SK-N-SH (cell line): ENCODE measurements around the gene FMR1NB.

Experiments
- ELF1 ChIP-seq: IDR thresholded peaks from 2 replicates; pipeline ENCODE4 v1.4.0; 2012
- EP300 ChIP-seq, 2 experiments: IDR thresholded peaks; 2 replicates each; pipeline versions ENCODE4 v1.4.0 to v1.6.1; 2012; ENCODE audit warnings: borderline replicate concordance in 1 of 2, low read depth in 1 of 2, low read length in 1 of 2
- EZH2phosphoT487 ChIP-seq: fragments of 200-600 bp; sonication (generic); IDR thresholded peaks from 2 replicates; pipeline ENCODE4 v1.6.1; 2017; ENCODE audit warnings: low read depth, mixed run types, mild to moderate bottlenecking, antibody characterized with exemption, moderate library complexity, borderline replicate concordance
- FOSL2 ChIP-seq: IDR thresholded peaks from 2 replicates; pipeline ENCODE4 v1.4.0; 2012; ENCODE audit warnings: low read depth, mild to moderate bottlenecking, moderate library complexity, borderline replicate concordance
- JUND ChIP-seq: IDR thresholded peaks from 2 replicates; pipeline ENCODE4 v1.4.0; 2012
- NFIC ChIP-seq: IDR thresholded peaks from 2 replicates; pipeline ENCODE4 v1.4.0; 2012; ENCODE audit warnings: borderline replicate concordance
- POLR2AphosphoS5 ChIP-seq: IDR thresholded peaks from 2 replicates; pipeline ENCODE4 v1.6.1; 2012; ENCODE audit warnings: low read depth, low read length
- RFX5 ChIP-seq: IDR thresholded peaks from 2 replicates; pipeline ENCODE4 v1.6.1; 2012; ENCODE audit warnings: mild to moderate bottlenecking, improper control_type of control experiment, low read length
- RXRA ChIP-seq: IDR thresholded peaks from 2 replicates; pipeline ENCODE4 v1.4.0; 2012; ENCODE audit warnings: low read depth, mild to moderate bottlenecking, borderline replicate concordance
- SIN3A ChIP-seq: IDR thresholded peaks from 2 replicates; pipeline ENCODE4 v1.6.1; 2012; ENCODE audit warnings: low read depth, mild to moderate bottlenecking, low read length, moderate library complexity, borderline replicate concordance
- TAF1 ChIP-seq: IDR thresholded peaks from 2 replicates; pipeline ENCODE4 v1.6.1; 2012; ENCODE audit warnings: low read depth, mild to moderate bottlenecking, low read length, moderate library complexity, borderline replicate concordance
- YY1 ChIP-seq: IDR thresholded peaks from 2 replicates; pipeline ENCODE4 v1.4.0; 2012; ENCODE audit warnings: low read depth, mild to moderate bottlenecking
- TF ChIP-seq, protein P1 (sequence below): fragments of 200-600 bp; sonication (generic); IDR thresholded peaks from 2 replicates; pipeline ENCODE4 v1.6.1; 2017; ENCODE audit warnings: antibody characterized with exemption, mild to moderate bottlenecking, moderate library complexity
- TF ChIP-seq, protein P2 (sequence below): IDR thresholded peaks from 2 replicates; pipeline ENCODE4 v1.6.1; 2012; ENCODE audit warnings: mild to moderate bottlenecking, low read depth, low read length, moderate library complexity

GRCh38 chrX:148024425-148025148 lies 43.5 kb downstream of the FMR1NB start:
- no peak for TF ChIP-seq JUND
- no peak for TF ChIP-seq ELF1
- TF ChIP-seq, protein P1, sequence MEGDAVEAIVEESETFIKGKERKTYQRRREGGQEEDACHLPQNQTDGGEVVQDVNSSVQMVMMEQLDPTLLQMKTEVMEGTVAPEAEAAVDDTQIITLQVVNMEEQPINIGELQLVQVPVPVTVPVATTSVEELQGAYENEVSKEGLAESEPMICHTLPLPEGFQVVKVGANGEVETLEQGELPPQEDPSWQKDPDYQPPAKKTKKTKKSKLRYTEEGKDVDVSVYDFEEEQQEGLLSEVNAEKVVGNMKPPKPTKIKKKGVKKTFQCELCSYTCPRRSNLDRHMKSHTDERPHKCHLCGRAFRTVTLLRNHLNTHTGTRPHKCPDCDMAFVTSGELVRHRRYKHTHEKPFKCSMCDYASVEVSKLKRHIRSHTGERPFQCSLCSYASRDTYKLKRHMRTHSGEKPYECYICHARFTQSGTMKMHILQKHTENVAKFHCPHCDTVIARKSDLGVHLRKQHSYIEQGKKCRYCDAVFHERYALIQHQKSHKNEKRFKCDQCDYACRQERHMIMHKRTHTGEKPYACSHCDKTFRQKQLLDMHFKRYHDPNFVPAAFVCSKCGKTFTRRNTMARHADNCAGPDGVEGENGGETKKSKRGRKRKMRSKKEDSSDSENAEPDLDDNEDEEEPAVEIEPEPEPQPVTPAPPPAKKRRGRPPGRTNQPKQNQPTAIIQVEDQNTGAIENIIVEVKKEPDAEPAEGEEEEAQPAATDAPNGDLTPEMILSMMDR, result no peak
- TF ChIP-seq TAF1, result no peak
- no peak for TF ChIP-seq YY1
- no peak for TF ChIP-seq EP300 (IDR thresholded peaks at IDR 0.05; ENCODE audit: borderline replicate concordance in 1 of 2, low read depth in 1 of 2, low read length in 1 of 2)
- TF ChIP-seq FOSL2, result no peak
- TF ChIP-seq EZH2phosphoT487, result no peak
- TF ChIP-seq SIN3A, result no peak
- TF ChIP-seq RXRA, result no peak
- no peak for TF ChIP-seq RFX5
- no peak for TF ChIP-seq POLR2AphosphoS5
- TF ChIP-seq, protein P2, sequence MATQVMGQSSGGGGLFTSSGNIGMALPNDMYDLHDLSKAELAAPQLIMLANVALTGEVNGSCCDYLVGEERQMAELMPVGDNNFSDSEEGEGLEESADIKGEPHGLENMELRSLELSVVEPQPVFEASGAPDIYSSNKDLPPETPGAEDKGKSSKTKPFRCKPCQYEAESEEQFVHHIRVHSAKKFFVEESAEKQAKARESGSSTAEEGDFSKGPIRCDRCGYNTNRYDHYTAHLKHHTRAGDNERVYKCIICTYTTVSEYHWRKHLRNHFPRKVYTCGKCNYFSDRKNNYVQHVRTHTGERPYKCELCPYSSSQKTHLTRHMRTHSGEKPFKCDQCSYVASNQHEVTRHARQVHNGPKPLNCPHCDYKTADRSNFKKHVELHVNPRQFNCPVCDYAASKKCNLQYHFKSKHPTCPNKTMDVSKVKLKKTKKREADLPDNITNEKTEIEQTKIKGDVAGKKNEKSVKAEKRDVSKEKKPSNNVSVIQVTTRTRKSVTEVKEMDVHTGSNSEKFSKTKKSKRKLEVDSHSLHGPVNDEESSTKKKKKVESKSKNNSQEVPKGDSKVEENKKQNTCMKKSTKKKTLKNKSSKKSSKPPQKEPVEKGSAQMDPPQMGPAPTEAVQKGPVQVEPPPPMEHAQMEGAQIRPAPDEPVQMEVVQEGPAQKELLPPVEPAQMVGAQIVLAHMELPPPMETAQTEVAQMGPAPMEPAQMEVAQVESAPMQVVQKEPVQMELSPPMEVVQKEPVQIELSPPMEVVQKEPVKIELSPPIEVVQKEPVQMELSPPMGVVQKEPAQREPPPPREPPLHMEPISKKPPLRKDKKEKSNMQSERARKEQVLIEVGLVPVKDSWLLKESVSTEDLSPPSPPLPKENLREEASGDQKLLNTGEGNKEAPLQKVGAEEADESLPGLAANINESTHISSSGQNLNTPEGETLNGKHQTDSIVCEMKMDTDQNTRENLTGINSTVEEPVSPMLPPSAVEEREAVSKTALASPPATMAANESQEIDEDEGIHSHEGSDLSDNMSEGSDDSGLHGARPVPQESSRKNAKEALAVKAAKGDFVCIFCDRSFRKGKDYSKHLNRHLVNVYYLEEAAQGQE, result no peak
- no peak for TF ChIP-seq NFIC
